ENCODE data around the gene DYSF.

DNA sequence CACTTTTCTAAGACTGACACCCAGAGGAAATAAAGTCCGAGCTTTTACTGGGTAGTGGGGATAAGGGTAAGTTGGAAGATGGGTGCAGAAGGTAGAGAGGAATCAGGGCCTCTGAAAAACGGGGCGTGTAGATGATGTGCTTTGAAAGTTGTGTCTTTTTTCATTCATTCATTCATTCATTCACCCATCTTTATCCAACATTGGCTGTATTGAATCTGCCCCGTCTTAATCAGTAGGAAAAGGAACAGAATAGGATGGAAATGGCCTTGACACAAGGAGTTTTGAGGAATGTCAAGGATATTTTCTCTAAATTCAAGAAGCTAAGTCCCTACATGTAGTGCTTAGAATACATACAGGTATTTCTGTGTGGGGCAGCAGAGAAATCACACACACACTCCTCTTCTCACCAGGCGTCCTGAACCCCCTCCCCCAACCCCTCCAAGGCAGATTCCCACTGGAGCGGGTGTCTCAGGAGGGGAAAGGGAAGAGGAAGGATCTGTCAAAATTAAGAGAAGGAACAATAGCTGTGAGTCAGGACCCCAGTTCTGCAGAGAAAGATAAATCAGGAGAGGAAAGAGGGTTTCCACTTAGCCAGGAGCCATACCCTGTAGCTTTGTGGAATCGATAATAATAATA, 13.9 kb downstream of the DYSF start:
- TF ChIP-seq SIN3A (IDR thresholded peaks at IDR 0.05; ENCODE audit: borderline replicate concordance, insufficient read depth, low read length) (no peak), POLR2AphosphoS5 (IDR thresholded peaks at IDR 0.05; ENCODE audit: low read depth, low read length) (no peak), TAF1 (IDR thresholded peaks at IDR 0.05; ENCODE audit: borderline replicate concordance, insufficient read depth, low read length) (no peak), FOXP2 (optimal IDR thresholded peaks at IDR 0.05; ENCODE audit: borderline replicate concordance, extremely low read depth, extremely low read length, insufficient read depth) (no peak)
- TF ChIP-seq, protein P1, sequence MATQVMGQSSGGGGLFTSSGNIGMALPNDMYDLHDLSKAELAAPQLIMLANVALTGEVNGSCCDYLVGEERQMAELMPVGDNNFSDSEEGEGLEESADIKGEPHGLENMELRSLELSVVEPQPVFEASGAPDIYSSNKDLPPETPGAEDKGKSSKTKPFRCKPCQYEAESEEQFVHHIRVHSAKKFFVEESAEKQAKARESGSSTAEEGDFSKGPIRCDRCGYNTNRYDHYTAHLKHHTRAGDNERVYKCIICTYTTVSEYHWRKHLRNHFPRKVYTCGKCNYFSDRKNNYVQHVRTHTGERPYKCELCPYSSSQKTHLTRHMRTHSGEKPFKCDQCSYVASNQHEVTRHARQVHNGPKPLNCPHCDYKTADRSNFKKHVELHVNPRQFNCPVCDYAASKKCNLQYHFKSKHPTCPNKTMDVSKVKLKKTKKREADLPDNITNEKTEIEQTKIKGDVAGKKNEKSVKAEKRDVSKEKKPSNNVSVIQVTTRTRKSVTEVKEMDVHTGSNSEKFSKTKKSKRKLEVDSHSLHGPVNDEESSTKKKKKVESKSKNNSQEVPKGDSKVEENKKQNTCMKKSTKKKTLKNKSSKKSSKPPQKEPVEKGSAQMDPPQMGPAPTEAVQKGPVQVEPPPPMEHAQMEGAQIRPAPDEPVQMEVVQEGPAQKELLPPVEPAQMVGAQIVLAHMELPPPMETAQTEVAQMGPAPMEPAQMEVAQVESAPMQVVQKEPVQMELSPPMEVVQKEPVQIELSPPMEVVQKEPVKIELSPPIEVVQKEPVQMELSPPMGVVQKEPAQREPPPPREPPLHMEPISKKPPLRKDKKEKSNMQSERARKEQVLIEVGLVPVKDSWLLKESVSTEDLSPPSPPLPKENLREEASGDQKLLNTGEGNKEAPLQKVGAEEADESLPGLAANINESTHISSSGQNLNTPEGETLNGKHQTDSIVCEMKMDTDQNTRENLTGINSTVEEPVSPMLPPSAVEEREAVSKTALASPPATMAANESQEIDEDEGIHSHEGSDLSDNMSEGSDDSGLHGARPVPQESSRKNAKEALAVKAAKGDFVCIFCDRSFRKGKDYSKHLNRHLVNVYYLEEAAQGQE (IDR thresholded peaks at IDR 0.05; ENCODE audit: insufficient read depth in 1 of 2, low read depth in 2 of 2, low read length in 2 of 2): no peak

Data from PFSK-1 (cell line).